ENCODE measurements around the gene PITX3.
"Not testable (repeated sequence)": the region's sequence is repeated elsewhere in the genome, so short reads cannot be mapped to it uniquely, and the experiment has no call there.

Gene PITX3

DNA sequence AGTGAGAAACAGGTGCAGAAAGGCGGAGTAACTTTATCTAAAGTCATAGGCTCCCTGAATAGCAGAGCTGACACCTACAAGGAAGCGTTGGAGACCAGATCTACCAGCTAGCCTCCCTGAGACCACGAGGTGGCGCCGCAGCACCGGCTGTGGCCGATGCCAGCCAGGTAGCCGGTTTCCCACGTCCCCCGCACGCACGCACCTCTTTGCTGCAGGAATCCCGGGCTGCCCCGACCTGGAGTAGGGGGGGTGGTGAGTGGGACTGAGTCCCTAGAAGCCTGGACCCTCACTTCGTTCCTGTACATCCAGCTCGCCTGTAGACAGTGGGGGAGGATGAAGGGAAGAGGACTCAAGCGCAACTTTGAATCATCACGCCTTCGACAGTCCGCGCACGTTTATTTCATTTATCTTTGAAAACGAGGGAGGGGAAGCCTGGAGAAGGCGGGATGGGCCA lies 11.5 kb downstream of the PITX3 start:
- TF ChIP-seq, protein P1, sequence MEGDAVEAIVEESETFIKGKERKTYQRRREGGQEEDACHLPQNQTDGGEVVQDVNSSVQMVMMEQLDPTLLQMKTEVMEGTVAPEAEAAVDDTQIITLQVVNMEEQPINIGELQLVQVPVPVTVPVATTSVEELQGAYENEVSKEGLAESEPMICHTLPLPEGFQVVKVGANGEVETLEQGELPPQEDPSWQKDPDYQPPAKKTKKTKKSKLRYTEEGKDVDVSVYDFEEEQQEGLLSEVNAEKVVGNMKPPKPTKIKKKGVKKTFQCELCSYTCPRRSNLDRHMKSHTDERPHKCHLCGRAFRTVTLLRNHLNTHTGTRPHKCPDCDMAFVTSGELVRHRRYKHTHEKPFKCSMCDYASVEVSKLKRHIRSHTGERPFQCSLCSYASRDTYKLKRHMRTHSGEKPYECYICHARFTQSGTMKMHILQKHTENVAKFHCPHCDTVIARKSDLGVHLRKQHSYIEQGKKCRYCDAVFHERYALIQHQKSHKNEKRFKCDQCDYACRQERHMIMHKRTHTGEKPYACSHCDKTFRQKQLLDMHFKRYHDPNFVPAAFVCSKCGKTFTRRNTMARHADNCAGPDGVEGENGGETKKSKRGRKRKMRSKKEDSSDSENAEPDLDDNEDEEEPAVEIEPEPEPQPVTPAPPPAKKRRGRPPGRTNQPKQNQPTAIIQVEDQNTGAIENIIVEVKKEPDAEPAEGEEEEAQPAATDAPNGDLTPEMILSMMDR (IDR thresholded peaks at IDR 0.05; ENCODE audit: low read depth, low read length), result peak; percentile 97
- DNase-seq (ENCODE audit: extremely low read depth, low read depth), result no peak

DNA sequence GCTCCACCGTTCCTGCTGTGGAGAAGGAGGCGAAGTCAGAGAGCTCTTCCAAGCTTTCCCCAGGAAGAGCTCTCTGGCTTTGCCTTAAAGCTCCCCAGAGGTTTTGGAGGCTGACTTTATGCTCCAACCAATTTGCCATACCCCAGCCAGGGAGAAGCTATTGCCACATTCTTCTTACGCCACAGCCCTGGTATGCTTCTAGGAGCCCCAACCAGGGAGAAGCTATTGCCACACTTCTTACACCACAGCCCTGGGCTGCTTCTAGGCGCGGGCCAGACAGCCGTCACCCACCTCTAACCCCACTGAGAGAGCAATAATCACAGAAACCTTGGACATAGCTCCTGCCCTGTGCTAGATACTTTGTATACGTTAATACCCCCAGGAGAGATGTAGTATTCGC lies 14.3 kb downstream of the PITX3 start:
- TF ChIP-seq, protein P1 (IDR thresholded peaks at IDR 0.05; ENCODE audit: low read depth, low read length), result no peak
- peak; percentile 60 for DNase-seq (ENCODE audit: extremely low read depth, low read depth)

DNA sequence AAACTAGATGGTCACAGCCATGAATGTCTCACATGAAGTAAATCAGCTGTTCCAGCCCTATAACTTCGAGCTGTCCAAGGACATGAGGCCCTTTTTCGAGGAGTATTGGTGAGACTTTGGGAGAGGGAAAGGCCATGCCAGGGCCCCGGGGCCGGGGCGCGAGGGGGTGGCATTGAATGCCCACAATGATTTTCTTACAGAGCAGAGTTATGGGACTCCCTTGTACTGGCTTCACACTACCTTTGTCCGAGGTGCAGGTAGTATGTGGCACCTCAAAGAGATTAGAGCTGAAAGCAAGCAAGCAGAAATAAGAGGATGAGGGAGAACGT lies 14.8 kb downstream of the PITX3 start:
- DNase-seq (ENCODE audit: extremely low read depth, low read depth), result no peak
- TF ChIP-seq, protein P1 (IDR thresholded peaks at IDR 0.05; ENCODE audit: low read depth, low read length), result no peak

DNA sequence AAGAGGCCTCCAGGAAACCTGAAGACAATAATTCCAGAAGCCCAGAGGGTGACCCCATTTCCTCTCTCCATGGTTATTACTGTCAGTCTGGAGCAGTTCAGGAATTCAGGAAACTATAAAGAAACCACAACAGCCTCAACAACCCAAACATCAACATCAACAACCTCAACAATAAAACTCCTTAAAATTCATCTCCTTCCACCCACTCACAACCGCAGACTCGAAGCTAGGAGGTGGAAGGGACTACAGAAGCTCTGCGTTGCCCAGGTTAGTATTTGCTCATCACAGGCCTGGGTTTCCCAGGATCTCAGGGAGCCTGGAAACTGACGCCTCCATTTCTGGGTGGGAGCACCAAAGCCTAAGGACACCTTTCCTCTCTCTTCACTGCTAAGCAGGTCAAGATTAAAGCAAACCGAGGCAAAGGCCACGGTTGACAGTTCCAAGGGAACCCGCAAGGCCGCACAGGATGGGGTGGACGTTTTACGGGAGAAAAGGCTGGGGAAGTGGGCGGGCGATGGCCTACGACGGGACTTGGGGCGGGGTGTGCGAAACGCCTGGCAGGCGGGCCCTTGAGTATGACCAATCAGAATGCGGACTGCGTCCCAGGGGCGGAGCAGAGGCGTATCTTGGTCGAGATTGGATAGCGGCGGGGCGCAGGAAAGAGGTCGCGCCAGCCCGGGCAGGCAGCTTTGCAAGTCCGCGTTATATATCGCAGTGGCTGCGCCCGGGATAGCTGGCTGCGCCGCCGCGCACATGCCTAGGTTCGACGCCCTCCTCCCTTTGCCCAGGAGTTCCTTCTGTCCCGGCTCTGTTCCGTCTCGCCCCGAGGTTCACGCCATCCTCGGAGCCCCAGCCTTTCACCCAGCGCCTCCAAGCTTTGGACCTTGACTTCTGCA lies 15.4 kb downstream of the PITX3 start, which contains the start of gene ELOVL3:
TSS of gene ELOVL3 (plus strand) at position 654 of the 896 bp plus-strand sequence. CDS start 250 bp downstream, outside the sequence.
- TF ChIP-seq, protein P1 (IDR thresholded peaks at IDR 0.05; ENCODE audit: low read depth, low read length), result no peak
- DNase-seq (ENCODE audit: extremely low read depth, low read depth), result peak; percentile 80

DNA sequence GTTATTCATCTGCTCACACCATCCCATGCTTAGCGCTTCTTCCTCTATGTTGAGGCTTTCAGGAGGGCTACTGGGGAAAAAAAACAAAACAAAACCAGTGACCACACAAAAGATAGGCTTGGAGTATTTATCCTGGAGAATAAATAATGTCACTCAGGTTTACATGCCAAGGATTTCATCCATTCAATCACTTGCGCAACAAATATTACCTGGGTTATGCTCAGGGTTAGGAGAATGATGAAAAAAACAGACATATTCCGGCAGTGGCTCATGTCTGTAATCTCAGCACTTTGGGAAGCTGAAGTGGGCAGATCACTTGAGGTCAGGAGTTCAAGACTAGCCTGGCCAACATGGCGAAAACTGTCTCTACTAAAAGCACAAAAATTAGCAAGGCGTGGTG lies 18.5 kb downstream of the PITX3 start:
- TF ChIP-seq, protein P1 (IDR thresholded peaks at IDR 0.05; ENCODE audit: low read depth, low read length), result no peak
- DNase-seq (ENCODE audit: extremely low read depth, low read depth), result no peak

DNA sequence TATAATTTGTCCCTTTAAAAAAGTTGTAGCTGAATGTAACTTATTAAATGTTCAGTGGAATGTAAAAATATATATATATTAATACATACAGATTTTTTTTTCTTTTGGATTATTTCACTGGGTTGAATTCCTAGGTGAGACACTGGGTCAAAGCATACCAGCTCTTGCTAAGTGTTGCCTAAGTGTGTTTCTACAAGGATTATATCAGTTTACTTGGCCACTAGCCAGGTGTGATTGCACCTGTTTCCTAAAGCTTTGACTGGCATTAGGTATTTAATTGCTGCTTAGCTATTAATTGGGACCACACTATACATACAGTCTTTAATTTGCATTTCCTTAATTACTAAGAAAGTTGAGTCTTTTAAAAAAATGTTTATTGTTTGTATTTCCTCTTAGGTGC lies 20.7 kb downstream of the PITX3 start:
- TF ChIP-seq, protein P1 (IDR thresholded peaks at IDR 0.05; ENCODE audit: low read depth, low read length), result no peak
- no peak for DNase-seq (ENCODE audit: extremely low read depth, low read depth)

DNA sequence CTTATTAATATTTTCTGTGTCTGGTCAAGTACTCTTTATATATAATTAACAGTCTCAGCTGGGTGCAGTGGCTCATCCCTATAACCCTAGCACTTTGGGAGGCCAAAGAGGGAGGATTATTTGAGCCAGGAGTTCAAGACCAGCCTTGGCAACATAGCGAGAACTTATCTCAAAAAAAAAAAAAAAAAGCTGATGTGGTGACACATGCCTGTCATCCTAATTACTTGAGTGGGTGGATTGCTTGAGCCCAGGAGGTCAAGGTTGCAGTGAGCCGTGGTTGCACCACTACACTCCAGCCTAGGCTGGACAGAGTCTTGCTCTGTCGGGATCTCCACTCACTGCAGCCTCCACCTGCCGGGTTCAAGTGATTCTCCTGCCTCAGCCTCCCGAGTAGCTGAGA lies 21.9 kb downstream of the PITX3 start:
- no peak for DNase-seq (ENCODE audit: extremely low read depth, low read depth)
- TF ChIP-seq, protein P1 (IDR thresholded peaks at IDR 0.05; ENCODE audit: low read depth, low read length), result no peak

DNA sequence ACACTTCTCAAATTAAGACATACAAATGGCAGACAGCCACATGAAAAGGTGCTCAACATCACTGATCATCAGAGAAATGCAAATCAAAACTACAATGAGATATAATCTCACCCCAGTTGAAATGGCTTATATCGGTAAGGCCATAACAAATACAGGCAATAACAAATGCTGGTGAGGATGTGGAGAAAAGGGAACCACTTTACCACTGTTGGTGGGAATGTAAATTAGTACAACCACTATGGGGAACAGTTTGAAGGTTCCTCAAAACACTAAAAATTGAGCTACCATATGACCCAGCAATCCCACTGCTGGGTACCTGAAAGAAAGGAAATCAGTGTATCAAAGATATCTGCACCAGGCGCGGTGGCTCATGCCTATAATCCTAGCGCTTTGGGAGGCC lies 27.7 kb downstream of the PITX3 start:
- not testable (repeated sequence) for DNase-seq (ENCODE audit: extremely low read depth, low read depth)

Measured in AG09319 (cell line).